ENCODE data around the gene FFAR3.

The FFAR3 gene

GRCh38 chr19:35357867-35358573, at the start of gene FFAR3:
Gene FFAR3 (plus strand): TSS chr19:35358460. CDS start chr19:35358891, 431 bp downstream.
- no peak for TF ChIP-seq POLR2A (IDR thresholded peaks at IDR 0.05; ENCODE audit: low read length)
- no peak for TF ChIP-seq GATA1 (IDR thresholded peaks at IDR 0.05; ENCODE audit: low read depth, low read length)
- no peak for DNase-seq

GRCh38 chr19:35308910-35309309, 49.4 kb upstream of the FFAR3 start:
- no peak for DNase-seq
- TF ChIP-seq POLR2A (IDR thresholded peaks at IDR 0.05; ENCODE audit: low read length): no peak
- no peak for TF ChIP-seq GATA1 (IDR thresholded peaks at IDR 0.05; ENCODE audit: low read depth, low read length)

- TF ChIP-seq POLR2A (IDR thresholded peaks at IDR 0.05; ENCODE audit: low read length) (no peak), GATA1 (IDR thresholded peaks at IDR 0.05; ENCODE audit: low read depth, low read length) (no peak)
- DNase-seq: no peak
Observed at GRCh38 chr19:35309481-35310279, 48.6 kb upstream of the FFAR3 start.

GRCh38 chr19:35310331-35310730, 47.9 kb upstream of the FFAR3 start:
- no peak for DNase-seq
- no peak for TF ChIP-seq POLR2A (IDR thresholded peaks at IDR 0.05; ENCODE audit: low read length)
- TF ChIP-seq GATA1 (IDR thresholded peaks at IDR 0.05; ENCODE audit: low read depth, low read length): no peak

- TF ChIP-seq POLR2A (IDR thresholded peaks at IDR 0.05; ENCODE audit: low read length) (no peak), GATA1 (IDR thresholded peaks at IDR 0.05; ENCODE audit: low read depth, low read length) (no peak)
- no peak for DNase-seq
Observed at GRCh38 chr19:35310811-35311465, 47.3 kb upstream of the FFAR3 start.

GRCh38 chr19:35311901-35312665, 46.2 kb upstream of the FFAR3 start:
- no peak for DNase-seq
- TF ChIP-seq POLR2A (IDR thresholded peaks at IDR 0.05; ENCODE audit: low read length) (no peak), GATA1 (IDR thresholded peaks at IDR 0.05; ENCODE audit: low read depth, low read length) (no peak)

GRCh38 chr19:35313587-35313986, 44.7 kb upstream of the FFAR3 start:
- no peak for DNase-seq
- TF ChIP-seq POLR2A (IDR thresholded peaks at IDR 0.05; ENCODE audit: low read length) (no peak), GATA1 (IDR thresholded peaks at IDR 0.05; ENCODE audit: low read depth, low read length) (no peak)

- no peak for DNase-seq
- TF ChIP-seq POLR2A (IDR thresholded peaks at IDR 0.05; ENCODE audit: low read length) (no peak), GATA1 (IDR thresholded peaks at IDR 0.05; ENCODE audit: low read depth, low read length) (no peak)
Observed at GRCh38 chr19:35314031-35314430, 44.2 kb upstream of the FFAR3 start.

- DNase-seq: no peak
- TF ChIP-seq GATA1 (IDR thresholded peaks at IDR 0.05; ENCODE audit: low read depth, low read length) (no peak), POLR2A (IDR thresholded peaks at IDR 0.05; ENCODE audit: low read length) (no peak)
Observed at GRCh38 chr19:35314858-35315470, 43.3 kb upstream of the FFAR3 start.

- TF ChIP-seq POLR2A (IDR thresholded peaks at IDR 0.05; ENCODE audit: low read length) (no peak), GATA1 (IDR thresholded peaks at IDR 0.05; ENCODE audit: low read depth, low read length) (no peak)
- DNase-seq: no peak
Observed at GRCh38 chr19:35315883-35316282, 42.4 kb upstream of the FFAR3 start.

GRCh38 chr19:35316560-35316959, 41.7 kb upstream of the FFAR3 start:
- TF ChIP-seq GATA1 (IDR thresholded peaks at IDR 0.05; ENCODE audit: low read depth, low read length) (no peak), POLR2A (IDR thresholded peaks at IDR 0.05; ENCODE audit: low read length) (no peak)
- DNase-seq: no peak

- no peak for TF ChIP-seq POLR2A (IDR thresholded peaks at IDR 0.05; ENCODE audit: low read length)
- no peak for TF ChIP-seq GATA1 (IDR thresholded peaks at IDR 0.05; ENCODE audit: low read depth, low read length)
- DNase-seq: no peak
Observed at GRCh38 chr19:35317464-35318043, 40.7 kb upstream of the FFAR3 start.

Data from erythroblast (primary cell).